ENCODE results near the gene ITPR1. TPM values are rescaled to one million over a fixed set of nuclear protein-coding genes. Genes with fewer than 3 reads are reported as not detected.

Gene ITPR1
- total RNA-seq, 2 donors from 2014 or later, result 5.9 TPM

- Mint-ChIP-seq H3K36me3 (ENCODE audit: low read depth) (no peaks in the 10 kb centered on the region), H3K27ac (no peak overlapping the region), H3K4me1 (no peaks in the 10 kb centered on the region), H3K9me3 (no peaks in the 10 kb centered on the region), H3K27me3 (ENCODE audit: insufficient read depth) (peaks cover 17% of the 10 kb centered on the region), H3K4me3 (no peak overlapping the region)
- DNase-seq, result no peak
- Histone ChIP-seq H3K9me3 (ENCODE audit: control insufficient read depth, low read length) (no peaks in the 10 kb centered on the region), H3K27ac (ENCODE audit: low read depth, low read length) (no peak overlapping the region), H3K9ac (ENCODE audit: extremely low read depth, low read length, poor library complexity, severe bottlenecking) (no peak overlapping the region), H3K4me3 (ENCODE audit: low read length) (no peak overlapping the region), H3K36me3 (ENCODE audit: control insufficient read depth, insufficient read depth, low read length) (no peaks in the 10 kb centered on the region), H3K27me3 (ENCODE audit: control insufficient read depth, insufficient read depth, low read length, poor library complexity, severe bottlenecking) (no peaks in the 10 kb centered on the region), H3K4me1 (ENCODE audit: control insufficient read depth, insufficient read depth, low read length) (no peaks in the 10 kb centered on the region)
- no peak for TF ChIP-seq CTCF (conservative IDR thresholded peaks at IDR 0.05)
- 90 to 93% methylated on average over 4 to 7 of the region's 7 CpGs for WGBS, 2 experiments (ENCODE audit: insufficient coverage in 1 of 2, insufficient read length in 1 of 2)
These were observed 237.6 kb downstream of the ITPR1 start for GRCh38 chr3:4730719-4731118.

GRCh38 chr3:4731543-4732111 lies 238.5 kb downstream of the ITPR1 start:
- Histone ChIP-seq H3K4me3 (ENCODE audit: low read length) (no peak overlapping the region), H3K4me1 (ENCODE audit: control insufficient read depth, insufficient read depth, low read length) (no peaks in the 10 kb centered on the region), H3K27me3 (ENCODE audit: control insufficient read depth, insufficient read depth, low read length, poor library complexity, severe bottlenecking) (no peaks in the 10 kb centered on the region), H3K9ac (ENCODE audit: extremely low read depth, low read length, poor library complexity, severe bottlenecking) (no peak overlapping the region), H3K9me3 (ENCODE audit: control insufficient read depth, low read length) (no peaks in the 10 kb centered on the region), H3K36me3 (ENCODE audit: control insufficient read depth, insufficient read depth, low read length) (no peaks in the 10 kb centered on the region), H3K27ac (ENCODE audit: low read depth, low read length) (no peak overlapping the region)
- H3K36me3 Mint-ChIP-seq (ENCODE audit: low read depth), result no peaks in the 10 kb centered on the region
- no peak overlapping the region for H3K4me3 Mint-ChIP-seq
- TF ChIP-seq CTCF (conservative IDR thresholded peaks at IDR 0.05), result no peak
- 80 to 84% methylated on average over 1 to 6 of the region's 6 CpGs for WGBS, 2 experiments (ENCODE audit: insufficient coverage in 1 of 2, insufficient read length in 1 of 2)
- no peak overlapping the region for H3K27ac Mint-ChIP-seq
- H3K4me1 Mint-ChIP-seq, result no peaks in the 10 kb centered on the region
- DNase-seq, result no peak
- H3K9me3 Mint-ChIP-seq, result no peaks in the 10 kb centered on the region
- peaks cover 17% of the 10 kb centered on the region for H3K27me3 Mint-ChIP-seq (ENCODE audit: insufficient read depth)

GRCh38 chr3:4732925-4733324 lies 239.8 kb downstream of the ITPR1 start:
- H3K4me1 Mint-ChIP-seq, result no peaks in the 10 kb centered on the region
- no peak overlapping the region for H3K4me3 ChIP-seq (ENCODE audit: low read length)
- H3K27ac Mint-ChIP-seq, result no peak overlapping the region
- H3K9ac ChIP-seq (ENCODE audit: extremely low read depth, low read length, poor library complexity, severe bottlenecking), result no peak overlapping the region
- H3K27me3 Mint-ChIP-seq (ENCODE audit: insufficient read depth), result peaks cover 19% of the 10 kb centered on the region
- no peaks in the 10 kb centered on the region for H3K4me1 ChIP-seq (ENCODE audit: control insufficient read depth, insufficient read depth, low read length)
- H3K36me3 Mint-ChIP-seq (ENCODE audit: low read depth), result no peaks in the 10 kb centered on the region
- 68 to 71% methylated on average over 9 to 12 of the region's 12 CpGs for WGBS, 2 experiments (ENCODE audit: insufficient coverage in 1 of 2, insufficient read length in 1 of 2)
- H3K9me3 ChIP-seq (ENCODE audit: control insufficient read depth, low read length), result no peaks in the 10 kb centered on the region
- no peak overlapping the region for H3K27ac ChIP-seq (ENCODE audit: low read depth, low read length)
- no peaks in the 10 kb centered on the region for H3K9me3 Mint-ChIP-seq
- TF ChIP-seq CTCF (conservative IDR thresholded peaks at IDR 0.05), result no peak
- DNase-seq, result no peak
- no peaks in the 10 kb centered on the region for H3K36me3 ChIP-seq (ENCODE audit: control insufficient read depth, insufficient read depth, low read length)
- H3K27me3 ChIP-seq (ENCODE audit: control insufficient read depth, insufficient read depth, low read length, poor library complexity, severe bottlenecking), result no peaks in the 10 kb centered on the region
- no peak overlapping the region for H3K4me3 Mint-ChIP-seq
